Right renal pelvis (tissue), 4 donors: Measurements from ENCODE around the gene BIRC5. TPM values are rescaled to one million over a fixed set of nuclear protein-coding genes. Genes with fewer than 3 reads are reported as not detected.
A peak's percentile ranks its signal among the peaks of the same experiment; 100 is the strongest.

Experiments
- DNase-seq, 4 donors: peaks; one replicate each; pipeline ENCODE4 v3.0.0-alpha.2; 2013; ENCODE audit warnings: low read depth in 4 of 4, low spot score in 3 of 4, missing footprints in 1 of 4
- polyA plus RNA-seq, 4 donors: library from polyadenylated mRNA; unstranded; fragments of 120-200 nt; gene quantifications; one replicate each; pipeline ENCODE4 v1.2.1, GENCODE V29; 2013; ENCODE audit not compliant: insufficient read length in 4 of 4

BIRC5 gene
- polyA plus RNA-seq, 4 donors, result 24.6 to 32.4 (median 28.8) TPM

DNA sequence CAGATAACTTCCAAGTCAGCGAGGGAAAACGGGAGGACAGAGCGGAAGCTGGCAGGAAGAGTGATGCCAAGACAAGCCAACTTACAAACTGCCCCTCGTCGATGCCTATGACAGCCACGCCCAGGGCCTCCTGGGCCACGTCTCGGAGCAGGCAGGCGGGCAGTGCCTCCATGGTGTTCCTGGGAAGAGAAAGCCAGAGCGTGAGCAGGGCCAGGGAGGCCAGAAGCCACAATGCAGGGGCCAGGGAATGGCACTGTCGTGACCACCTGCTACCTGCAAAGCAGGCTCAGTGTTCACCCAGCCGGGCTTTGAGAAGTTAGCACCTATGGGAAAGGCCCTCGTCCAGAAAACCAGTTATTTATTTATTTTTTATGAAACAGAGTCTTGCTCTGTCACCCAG is 31.5 kb upstream of the BIRC5 start:
- no peak for DNase-seq

DNA sequence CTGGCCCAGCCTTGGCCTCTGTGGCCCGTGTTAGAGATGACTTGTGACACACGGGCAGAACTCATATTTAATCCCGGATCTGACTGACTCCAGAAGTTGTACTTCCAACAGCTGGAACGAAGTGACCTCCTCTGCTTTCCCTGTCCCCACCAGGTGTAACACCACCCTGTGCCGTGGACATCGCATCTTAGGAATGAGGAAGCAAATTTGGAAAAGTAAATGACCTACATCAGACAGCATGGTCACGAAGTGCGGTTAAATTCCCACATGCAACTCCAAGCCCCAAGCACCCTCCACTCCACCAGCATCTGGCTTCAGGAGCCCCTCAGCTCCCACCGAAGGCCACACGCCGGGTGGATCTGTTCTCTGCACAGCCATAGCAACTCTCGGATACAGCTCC is 30.1 kb upstream of the BIRC5 start:
- DNase-seq, result no peak

- no peak for DNase-seq
These were observed 29.7 kb upstream of the BIRC5 start for GRCh38 chr17:78184351-78184750.

DNA sequence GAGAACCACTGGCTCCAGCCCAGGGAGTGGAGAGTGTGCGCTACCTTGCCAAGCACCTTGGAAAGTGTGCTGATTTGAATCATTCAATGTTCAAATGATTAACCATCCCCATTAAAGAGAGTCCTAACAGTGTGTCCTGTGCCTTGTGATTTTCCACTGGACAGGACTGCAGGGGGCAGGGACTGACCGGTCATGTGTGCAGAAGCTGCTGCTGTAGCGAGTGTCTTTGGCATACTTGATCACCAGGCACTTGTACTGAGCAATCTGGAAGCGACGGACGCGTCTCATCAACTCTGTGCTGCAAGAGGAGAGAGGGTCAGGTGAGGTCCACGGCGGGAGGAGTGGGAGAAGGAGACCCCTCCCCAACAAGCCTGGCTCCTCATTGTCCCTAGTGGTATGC is 29.2 kb upstream of the BIRC5 start:
- DNase-seq, result no peak

DNA sequence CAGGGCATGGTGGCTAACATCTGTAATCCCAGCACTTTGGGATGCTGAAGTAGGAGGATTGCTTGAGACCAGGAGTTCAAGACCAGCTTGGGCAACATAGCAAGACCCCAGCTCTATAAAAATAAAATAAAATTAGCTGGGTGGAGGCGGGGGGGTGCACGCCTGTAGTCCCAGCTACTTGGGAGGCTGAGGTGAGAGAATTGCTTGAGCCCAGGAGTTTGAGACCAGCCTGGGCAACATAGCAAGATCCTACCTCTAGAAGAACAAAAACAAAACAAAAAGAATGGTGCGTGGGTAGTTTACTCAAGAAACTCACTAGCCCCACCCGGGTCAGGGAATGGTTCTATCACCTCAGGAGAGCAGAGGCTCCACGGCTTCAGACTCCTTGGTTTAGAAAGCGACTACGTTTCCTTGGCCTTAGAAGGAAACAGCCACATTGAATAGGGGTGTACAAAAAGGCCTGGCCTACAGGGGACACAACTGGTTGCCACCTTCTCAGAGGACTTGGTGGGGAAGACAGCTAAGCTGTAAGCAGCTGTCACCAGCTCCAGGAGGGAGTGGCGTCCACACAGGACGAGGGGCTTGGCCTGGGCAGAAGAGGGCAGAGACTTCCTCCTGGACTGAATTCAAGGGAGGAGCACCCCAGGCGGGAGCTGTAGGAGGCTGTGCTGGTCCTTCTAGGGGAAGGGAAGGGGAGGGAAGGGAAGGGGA is 27.9 kb upstream of the BIRC5 start:
- no peak for DNase-seq

- peak; percentile 93 to 95 (median 93) for DNase-seq
These were observed 27.1 kb upstream of the BIRC5 start, which contains the start of the genes AFMID and TK1 for GRCh38 chr17:78186692-78187595. AFMID (plus strand) TSS chr17:78187362; CDS start chr17:78187371, 9 bp downstream. TK1 (minus strand) TSS chr17:78187052; CDS start chr17:78186994, 58 bp downstream.

DNA sequence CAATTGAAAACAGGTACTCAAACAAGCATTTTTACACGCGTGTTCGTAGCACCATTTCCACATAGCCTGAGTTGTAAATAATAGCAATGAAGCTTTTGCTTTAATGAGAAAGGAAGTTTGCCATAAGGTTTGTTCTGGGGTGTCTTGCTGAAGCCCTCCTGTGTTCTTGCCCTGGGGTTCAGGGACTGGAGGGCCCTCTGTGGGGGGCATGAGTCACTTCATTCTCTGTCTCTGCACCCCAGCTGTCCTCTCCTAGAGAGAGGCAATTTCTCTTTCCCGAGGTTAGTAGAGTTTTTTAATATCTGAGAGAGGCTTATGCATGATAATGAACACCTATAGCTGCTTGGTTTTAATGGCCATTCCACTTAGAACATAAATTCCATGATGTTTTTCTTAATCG is 17.3 kb upstream of the BIRC5 start:
- DNase-seq, result no peak

GRCh38 chr17:78197147-78197832 is 16.8 kb upstream of the BIRC5 start:
- no peak for DNase-seq

GRCh38 chr17:78200451-78200850 is 13.6 kb upstream of the BIRC5 start:
- no peak for DNase-seq

- no peak for DNase-seq
These were observed 11.4 kb upstream of the BIRC5 start for GRCh38 chr17:78202666-78203065.

DNA sequence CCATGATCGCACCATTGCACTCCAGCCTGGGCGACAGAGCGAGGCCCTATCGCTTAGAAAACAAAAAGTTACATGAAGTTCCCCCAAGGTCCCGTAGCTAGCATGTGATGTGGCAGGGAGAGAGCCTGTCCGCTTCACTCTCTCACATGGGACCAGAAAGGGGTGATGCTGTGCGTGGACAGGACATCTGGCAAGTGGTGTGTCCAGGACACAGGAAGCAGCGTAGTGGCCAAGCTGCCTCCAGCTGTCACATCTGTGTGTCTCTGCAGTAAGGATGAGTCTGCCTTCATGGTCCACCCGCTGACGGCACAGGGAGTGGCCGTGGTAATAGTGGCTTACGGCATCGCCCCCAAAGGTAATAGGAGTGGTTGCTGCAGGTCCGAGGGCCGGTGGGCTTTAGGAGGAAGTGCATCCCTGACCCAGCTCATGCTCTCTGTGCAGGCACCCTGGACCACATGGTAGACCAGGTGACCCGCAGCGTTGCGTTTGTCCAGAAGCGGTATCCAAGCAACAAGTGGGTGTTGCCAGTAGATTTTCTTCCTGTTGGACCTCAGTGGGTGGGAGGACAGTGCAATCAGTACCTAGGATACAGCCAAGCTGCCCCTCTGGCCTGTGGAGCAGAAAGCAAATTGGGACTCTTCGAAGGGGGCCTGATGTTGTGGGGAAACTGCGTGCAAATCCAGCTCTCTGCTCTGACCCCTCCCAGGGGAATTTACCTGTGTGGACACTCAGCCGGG is 9.5 kb upstream of the BIRC5 start:
- DNase-seq, result no peak

- no peak for DNase-seq
These were observed 8.8 kb upstream of the BIRC5 start for GRCh38 chr17:78205124-78205775.

GRCh38 chr17:78206298-78206697 is 7.8 kb upstream of the BIRC5 start:
- DNase-seq, result no peak

DNA sequence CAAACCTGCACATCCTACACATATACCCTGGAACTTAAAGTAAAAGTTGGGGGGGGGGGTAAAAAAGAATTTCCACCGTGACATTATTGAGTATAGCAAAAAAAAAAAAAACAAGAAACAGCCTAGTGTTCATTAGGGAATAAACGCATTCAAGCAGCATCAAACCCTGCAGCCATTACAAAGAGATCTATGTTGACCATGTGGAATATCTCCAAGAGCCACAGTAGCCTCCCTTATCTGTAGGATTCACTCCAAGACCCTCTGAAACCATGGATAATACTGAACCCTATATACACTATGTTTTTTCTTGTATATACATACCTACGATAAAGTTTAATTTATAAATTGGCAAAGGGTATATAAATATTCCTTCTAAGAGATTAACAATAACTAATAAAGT is 5.6 kb upstream of the BIRC5 start:
- no peak for DNase-seq

DNA sequence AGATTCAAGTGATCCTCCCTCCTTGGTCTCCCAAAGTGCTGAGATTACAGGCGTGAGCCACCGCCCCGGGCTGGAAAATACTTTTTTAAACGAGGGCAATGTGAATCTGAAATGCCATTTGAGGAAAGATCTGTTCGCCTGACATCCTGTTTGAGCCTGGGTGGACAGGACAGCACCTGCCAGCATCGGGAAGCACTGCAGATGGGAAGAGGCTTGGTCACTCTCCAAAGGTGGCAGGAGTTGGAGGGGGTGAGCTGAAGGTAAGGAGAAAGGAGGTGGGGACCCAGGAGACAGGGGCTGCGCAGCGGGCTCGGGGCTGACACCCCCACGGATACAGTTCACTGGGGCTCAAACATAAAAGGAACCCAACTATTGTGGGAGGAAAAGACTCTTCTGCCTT is 3.9 kb upstream of the BIRC5 start:
- DNase-seq, result no peak

DNA sequence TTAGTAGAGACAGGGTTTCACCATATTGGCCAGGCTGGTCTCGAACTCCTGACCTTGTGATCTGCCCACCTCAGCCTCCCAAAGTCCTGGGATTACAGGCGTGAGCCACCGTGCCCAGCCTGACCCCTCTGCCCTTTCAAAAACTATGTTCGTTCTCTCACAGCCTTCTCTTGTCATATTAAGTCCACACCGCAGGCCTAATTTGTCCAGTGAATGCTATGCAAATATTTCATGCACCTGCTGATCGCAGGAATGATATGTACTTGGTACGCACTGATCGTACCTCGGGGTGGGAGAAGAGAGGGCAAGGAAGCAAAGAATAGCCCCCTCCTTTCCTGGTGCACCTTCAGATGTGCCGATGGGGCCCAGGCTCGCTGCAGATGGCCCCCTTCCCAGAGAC is 3.0 kb upstream of the BIRC5 start:
- no peak for DNase-seq

DNA sequence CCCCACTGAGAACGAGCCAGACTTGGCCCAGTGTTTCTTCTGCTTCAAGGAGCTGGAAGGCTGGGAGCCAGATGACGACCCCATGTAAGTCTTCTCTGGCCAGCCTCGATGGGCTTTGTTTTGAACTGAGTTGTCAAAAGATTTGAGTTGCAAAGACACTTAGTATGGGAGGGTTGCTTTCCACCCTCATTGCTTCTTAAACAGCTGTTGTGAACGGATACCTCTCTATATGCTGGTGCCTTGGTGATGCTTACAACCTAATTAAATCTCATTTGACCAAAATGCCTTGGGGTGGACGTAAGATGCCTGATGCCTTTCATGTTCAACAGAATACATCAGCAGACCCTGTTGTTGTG is 631 bp downstream of the BIRC5 start:
- no peak for DNase-seq

DNA sequence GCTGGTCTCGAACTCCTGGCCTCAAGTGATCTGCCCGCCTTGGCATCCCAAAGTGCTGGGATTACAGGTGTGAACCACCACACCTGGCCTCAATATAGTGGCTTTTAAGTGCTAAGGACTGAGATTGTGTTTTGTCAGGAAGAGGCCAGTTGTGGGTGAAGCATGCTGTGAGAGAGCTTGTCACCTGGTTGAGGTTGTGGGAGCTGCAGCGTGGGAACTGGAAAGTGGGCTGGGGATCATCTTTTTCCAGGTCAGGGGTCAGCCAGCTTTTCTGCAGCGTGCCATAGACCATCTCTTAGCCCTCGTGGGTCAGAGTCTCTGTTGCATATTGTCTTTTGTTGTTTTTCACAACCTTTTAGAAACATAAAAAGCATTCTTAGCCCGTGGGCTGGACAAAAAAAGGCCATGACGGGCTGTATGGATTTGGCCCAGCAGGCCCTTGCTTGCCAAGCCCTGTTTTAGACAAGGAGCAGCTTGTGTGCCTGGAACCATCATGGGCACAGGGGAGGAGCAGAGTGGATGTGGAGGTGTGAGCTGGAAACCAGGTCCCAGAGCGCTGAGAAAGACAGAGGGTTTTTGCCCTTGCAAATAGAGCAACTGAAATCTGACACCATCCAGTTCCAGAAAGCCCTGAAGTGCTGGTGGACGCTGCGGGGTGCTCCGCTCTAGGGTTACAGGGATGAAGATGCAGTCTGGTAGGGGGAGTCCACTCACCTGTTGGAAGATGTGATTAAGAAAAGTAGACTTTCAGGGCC is 5.5 kb downstream of the BIRC5 start:
- DNase-seq, result no peak

GRCh38 chr17:78223061-78223460 is 9.0 kb downstream of the BIRC5 start:
- DNase-seq, result no peak
